Measurements from ENCODE around the gene HPSE2.

Gene HPSE2

DNA sequence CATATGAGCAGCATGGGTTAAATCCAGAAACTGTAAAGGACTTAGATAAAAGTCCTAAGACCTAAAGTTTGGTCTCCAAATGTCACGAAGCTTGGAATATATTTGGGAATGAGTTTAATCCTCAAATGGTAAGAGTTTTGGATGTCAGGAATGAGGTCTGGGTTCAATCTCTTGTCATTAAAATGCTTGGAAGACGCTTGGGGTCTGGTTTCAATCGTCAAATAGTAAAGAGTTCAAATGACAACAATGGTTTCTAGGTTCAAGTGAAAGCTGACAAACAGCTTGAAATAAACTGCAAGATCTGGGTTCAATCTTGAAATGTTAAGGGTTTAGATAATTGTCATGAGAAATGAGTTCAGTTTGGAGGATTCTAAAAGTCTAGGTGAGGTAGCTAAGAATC, 403.5 kb downstream of the HPSE2 start:
- DNase-seq, result no peak

DNA sequence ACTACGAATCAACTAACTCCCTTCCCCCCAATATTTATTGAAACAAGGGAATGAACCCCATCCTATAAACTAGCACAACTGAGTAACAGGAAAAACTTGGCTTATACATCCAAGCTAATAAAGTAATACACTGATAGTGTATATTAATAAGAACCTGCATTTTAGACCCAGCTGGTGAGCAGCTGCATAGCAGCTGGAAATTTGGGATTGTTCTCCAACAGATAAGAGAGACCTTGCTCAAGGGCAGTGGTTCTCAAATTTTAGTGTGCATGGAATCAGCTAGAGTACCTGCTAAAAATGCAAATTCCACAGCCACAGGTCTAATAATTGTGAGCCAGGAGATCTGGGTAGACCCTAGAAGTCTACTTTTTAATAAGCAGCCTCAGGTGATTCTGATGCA, 404.3 kb downstream of the HPSE2 start:
- no peak for DNase-seq

DNA sequence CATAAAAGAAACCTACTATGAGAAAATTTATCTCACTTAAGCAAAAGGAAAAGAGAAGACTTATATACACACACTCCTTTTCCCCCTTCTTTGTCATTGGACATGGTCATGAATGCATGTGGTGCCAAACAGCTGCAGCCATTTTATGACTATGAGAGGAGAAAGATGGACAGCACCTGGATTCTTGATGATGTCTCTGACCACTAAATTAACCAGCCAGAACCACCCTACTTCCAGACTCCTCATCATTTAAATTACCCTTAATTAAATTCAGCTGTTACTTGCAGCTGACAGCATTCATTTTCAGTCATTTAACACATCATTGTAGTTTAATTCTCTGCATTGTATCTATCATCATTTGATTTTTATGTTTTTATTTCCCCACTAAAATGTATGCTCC, 409.9 kb downstream of the HPSE2 start:
- no peak for DNase-seq

DNA sequence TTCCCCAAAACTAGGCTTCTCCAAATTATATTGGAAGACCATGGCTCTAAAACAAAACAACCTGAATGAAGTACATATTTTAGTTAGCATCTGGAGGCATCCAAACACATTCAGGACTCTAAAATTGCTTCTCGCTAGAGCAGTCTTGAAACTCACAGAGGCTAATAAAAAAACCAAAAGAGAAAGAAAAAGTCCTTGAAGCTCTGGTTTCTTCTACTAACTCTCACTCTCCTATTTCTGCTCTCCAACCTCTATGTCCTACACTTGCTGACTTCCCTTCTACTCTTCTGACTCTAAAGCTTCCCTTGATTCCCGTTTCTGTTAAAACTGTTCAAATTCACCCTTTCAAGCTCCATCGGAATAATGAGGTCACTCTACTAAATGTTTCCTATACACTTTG, 418.3 kb downstream of the HPSE2 start:
- DNase-seq, result no peak

DNA sequence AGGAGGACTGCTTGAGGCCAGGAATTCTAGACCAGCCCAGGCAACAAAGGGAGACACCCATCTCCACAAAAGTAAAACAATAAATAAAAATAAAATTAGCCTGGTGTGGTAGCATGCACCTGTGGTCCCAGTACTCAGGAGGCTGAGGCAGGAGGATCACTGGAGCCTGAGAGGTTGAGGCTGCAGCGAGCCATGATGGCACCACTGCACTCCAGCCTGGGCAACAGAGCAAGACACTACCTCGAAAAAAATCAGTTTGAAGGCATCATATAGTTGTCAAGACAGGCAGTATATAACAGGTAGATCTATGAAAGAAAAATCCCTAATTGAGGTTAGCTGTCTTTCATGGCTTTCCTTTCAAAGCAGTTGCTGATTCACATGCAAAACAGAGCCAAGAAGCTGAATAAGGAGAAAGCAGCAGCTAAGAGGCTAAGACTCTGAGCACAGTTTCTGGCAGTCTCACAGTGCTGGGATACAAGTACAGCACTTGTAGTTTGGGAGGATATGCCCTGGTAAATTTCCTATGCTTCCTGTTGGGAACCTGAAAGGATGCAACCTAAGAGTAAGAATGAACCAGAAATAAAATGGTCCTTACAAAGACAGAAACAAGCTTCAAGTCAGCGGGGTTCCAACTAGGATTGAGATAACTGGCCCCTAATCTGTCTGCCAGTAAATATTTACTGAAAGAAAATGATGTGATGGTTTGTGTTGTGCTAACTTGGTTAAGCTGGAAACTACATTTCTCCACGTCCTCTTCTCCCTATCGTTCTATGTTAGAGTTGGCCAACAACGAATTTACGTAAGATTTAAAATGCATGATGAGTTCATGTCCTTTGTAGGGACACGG, 420.4 kb downstream of the HPSE2 start:
- no peak for DNase-seq

DNA sequence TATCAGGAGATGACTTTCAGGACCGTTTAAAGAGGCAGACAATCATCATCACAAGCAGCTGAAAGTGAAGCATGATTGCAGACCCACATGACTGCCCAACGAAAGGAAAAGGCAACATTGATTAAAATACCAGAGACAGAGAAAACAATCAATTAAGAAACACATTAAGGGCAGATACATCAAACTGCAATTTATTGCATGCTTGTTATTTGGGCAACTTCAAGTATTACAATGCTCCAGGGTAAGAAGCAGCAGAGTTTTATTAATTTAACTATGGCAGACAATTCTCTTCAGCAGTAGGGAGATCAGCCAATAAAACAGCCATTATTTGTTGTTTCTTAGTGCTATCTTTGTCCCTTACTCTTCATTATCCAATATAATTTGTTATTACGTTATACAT, 421.2 kb downstream of the HPSE2 start:
- DNase-seq, result no peak

DNA sequence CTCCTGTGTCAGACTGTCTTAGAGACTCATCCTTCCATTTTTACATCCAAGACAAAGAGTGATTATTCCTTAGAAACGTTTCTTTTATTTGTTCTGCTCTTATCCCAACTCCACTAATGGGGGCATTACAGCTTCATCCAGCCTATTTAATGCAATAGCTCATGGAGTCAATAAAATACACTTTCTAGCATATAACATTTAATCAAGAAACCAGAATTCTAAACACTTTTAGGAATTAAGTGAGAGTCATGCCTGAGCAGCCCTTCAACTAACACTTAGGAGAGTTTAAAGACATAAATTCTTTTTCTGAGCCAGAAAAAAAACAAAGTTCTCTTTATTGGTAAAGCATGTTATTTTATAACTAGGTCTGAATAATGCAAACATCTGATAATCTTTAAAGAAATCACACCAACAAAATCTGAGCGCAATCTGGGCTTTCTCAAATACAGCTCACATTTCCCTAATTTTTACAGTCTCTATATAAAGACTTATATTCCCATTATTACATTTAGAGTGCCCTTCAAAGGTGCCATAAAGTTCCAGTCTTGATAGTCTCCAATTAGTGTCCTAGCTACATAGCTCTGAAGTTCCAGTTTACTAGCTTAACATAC, 427.3 kb downstream of the HPSE2 start:
- no peak for DNase-seq

DNA sequence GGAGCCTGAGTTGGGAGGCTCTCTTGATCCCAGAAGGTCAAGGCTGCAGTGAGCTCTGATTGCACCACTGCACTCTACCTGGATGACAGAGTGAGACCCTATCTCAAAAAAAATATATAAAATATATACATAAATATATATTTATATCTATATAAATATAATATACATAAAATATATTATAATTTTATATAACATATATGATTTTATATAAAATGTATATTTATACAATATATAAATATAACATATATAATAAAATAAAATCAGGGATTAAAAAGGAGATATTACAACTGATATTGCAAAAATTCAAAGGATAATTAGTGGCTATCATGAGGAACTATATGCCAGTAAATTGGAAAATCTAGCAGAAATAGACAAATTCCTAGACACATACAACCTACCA, 435.4 kb downstream of the HPSE2 start:
- no peak for DNase-seq

DNA sequence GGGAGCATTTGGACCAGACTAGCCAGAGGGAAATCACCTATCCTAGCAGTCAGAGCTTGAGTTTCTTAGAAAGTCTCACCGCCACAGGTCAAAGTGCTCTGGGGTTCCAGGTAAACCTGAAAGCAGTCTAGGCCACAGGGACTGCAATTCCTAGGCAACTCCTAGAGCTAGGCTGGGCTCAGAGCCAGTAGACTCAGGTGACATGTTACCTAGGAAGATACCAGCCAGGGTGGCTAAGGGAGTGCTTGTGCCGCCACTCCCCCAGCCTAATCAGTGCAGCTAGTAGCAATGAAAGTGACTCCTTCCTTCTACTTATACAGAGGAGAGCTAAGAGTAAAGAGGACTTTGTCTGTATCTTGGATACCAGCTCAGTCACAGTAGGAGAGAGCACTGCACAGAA, 440.2 kb downstream of the HPSE2 start:
- DNase-seq, result no peak

DNA sequence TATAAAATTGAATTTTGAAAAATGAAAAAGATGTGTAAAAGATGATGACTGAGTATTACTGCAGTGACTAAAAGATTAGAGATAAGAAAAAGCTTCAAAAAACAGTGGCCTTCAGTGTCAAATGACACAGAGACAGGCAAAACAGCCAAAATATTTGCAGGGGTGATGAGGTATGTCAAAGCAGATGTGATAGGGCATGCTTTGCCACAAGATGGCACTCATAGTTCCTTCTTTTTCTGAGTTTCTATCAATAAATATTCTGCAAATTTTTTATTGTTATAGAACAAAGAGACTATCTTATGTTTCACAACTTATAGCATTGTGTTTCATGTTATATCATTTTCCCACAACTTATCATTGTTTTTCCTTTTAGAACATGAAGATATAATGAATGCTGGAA, 444.8 kb downstream of the HPSE2 start:
- DNase-seq, result peak; percentile 12

DNA sequence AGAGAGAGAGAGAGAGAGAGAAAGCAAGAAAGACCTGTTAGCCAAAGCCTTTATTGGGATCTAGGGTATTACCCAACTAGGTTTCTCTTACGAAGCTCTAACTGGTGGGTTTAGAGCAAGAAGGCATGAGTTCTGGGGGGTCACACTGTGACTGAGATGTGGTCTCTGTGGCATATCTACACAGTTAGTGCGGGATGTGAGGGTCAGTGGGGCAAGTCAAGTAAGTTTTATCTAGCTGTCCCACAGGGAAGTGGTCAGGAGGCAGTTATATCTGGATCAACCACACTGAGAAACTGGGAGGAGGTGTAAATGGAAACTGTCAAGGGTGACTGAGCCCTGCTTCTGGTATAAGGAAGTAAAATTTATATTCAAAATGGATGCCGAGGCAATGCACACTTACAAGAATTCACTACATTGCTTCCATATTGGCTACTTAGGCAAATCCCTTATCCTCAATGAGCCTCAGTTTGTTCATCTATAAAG, 457.3 kb downstream of the HPSE2 start:
- DNase-seq, result no peak

DNA sequence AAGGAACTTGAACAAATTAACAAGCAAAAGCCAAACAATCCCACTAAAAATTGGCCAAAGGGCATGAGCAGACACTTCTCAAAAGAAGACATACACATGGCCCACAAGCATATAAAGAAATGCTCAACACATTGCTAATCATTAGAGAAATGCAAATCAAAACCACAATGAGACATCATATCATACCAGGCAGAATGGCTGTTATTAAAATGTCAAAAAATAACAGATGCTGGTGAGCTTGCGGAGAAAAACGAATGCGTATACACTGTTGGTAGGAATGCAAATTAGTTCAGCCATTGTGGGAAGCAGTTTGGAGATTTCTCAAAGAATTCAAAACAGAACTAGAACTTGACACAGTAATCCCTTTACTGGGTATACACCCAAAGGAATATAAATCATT, 477.2 kb downstream of the HPSE2 start:
- peak; percentile 58 for DNase-seq

DNA sequence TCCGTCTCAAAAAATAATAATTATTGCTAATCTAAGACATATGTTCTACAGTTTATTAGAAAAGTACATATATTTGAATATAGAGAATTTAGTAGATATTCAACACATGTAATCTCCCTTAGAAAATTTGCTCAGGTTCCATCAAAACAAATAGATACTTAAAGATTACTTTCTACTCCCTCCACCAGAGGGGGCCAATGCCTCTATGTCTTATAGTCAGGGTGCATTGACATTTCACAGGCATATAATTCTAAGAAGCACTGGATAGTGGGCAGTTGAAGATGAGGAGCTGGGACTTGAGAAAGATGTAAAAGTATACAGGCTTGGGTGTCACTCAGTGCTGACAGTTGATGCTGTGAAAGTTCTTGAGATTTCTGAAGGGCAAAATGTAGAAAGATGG, 487.4 kb downstream of the HPSE2 start:
- peak; percentile 33 for DNase-seq

DNA sequence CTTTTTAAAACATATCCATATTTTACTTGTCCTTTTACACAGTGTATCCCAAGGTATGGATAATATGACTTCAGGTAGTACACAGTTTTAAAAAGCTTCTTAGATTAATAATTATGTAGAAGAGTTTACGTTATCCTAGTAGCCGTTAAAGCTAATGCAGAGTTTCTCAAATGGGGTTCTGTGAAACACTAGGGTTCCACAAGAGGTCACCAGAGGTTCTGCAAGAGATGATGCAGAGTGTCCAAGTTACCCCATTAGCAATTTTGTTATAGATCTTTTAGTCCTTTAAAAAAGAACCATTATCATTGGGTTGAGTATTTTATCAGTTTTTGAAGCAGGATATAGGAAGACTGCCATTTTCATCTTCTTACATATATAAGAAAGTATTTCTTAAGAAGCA, 490.0 kb downstream of the HPSE2 start:
- DNase-seq, result no peak

DNA sequence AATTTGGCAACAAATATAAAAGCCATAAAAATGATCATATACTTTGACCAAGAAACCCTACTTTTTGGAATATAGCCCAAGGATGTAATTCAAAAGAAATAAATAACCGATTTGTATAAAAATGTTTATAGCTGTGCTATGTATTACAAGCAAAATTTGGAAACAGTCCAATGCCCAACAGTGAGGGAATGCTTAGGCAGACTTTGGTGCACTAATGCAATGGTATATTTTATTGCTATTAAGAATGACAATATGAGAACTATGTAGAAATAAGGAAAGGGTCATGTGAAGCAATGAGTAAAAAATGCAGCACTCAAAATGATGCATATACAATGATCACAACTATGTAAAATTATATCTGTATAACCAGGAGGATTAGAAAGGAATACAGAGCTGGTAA, 515.1 kb downstream of the HPSE2 start:
- no peak for DNase-seq

DNA sequence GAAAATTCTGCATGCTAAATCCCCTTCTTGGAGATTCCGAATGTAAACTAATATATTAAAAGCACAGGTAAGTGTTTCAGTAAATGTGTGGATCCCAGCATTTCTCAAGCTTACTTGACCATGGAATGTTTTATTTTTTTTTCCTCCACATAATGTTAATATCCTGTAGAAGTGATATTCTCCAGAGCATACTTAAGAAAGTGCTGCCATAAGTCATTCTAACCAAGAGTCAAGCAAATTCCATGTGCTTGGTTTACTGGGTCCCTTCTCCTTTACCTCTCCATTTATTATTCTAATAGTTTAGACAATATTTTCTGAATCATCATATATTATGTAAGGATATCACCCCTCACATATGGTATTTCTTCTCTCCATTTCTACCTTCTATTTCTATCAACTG, 522.1 kb downstream of the HPSE2 start:
- no peak for DNase-seq

DNA sequence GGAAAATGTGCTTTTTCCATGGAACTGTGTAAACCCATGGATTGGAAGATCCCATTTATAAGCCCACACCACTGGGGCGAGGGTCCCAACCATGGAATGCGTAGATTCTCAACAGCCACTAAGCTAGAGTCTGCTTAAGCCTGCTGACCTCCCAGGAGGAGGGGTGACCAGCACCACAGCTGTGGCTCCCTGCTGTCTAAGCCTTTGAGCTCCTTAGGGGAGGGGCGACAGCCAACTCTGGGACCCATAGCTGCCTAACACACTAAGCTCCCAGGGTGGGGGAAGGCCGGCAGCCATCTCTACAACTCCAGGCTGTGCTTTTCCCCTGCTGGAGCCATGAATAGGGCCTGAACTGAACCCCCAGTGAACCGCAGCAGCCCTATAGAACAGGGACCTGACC, 539.1 kb downstream of the HPSE2 start:
- no peak for DNase-seq

DNA sequence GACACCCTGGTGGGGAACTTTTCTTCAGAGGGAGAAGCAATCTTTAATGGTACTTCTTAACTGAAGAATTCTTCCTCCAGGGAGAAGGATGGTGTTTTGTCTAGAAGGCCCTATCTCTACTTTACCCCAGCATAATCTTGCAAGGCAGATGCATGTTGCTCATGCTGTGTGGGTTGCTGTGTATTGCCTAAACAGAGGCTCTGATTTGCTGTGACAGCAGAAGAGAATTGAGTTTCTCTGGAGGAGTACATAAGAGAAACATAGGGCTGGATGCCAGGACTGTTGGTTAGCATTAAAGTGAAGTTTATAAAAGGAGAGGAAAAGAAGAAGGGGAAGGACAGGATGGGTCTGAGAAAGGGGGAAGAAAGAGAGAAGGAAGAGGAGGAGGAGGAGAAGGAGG, 540.8 kb downstream of the HPSE2 start:
- DNase-seq, result no peak

DNA sequence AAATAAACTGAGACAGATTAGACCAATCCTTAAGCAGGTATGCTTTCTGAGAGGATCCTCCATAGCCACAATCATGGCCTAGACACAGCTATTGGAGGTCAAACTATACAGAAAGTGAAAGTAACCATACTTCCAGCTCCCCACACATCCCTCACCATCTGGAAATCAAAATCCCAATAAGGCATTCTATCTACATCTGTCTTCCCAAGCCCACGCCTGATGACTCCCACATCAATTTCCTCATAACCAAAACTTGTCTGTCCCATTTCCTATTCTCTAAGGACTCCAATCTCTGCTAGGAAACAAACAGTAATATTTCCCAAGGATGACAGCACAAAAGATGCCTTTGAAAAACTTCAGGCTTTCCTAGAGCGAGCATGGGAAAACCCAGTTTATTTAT, 541.6 kb downstream of the HPSE2 start:
- no peak for DNase-seq

DNA sequence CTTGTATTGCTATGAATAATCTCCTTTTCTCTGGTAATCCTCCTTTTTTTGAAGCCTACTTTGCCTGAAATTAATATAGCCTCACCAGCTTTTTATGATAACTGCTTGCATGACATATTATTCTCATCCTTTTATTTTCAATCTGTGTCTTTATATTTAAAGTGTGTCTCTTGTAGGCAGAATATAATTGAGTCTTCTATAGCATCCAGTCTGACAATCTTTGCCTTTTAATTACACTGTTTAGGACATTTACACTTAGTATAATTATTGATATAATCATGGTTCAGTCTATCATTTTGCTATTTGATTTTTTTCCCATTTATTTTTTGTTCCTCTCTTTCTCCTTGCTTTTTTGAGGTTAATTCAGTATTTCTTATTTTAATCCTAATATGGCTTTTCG, 548.0 kb downstream of the HPSE2 start:
- no peak for DNase-seq

DNA sequence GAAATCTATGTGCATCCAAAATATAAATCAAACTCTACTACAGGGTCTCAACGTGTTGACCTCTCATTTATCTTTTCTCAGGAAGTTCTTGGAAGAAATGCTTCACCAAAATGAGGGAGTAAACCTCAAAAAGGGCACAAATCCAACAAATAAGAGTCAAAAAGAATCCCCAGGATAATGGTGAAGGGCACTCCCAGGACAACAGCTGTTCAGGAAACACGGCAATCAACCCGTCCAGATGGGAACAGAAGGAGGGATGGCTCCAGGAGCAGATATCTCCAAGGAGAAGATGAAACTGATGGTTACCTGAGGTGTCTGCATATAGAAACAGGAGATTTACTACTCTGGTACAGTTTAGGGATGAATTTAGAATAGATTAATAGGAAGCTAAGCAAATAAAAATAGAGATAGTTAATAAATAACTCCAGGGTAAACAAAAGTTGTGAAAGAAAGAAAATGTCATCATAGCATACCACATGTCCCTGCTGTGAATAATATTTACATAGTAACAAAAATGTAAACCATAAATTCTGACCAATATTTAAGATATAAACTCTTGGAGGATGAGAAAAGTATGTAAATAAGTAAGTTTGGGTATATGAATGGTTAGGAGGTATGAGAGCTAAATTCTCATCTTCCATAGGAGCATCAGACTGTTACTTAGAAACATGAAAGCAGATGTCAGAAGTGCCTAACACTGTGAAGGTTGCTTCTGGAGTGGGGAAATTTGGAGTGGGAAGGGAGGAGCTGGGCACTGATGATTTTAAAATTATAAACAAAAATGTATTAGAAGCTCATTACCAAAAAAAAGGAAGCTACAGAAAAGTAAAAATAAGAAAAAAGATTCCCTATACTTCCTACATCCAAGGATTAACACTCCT, 551.4 kb downstream of the HPSE2 start:
- DNase-seq, result no peak

DNA sequence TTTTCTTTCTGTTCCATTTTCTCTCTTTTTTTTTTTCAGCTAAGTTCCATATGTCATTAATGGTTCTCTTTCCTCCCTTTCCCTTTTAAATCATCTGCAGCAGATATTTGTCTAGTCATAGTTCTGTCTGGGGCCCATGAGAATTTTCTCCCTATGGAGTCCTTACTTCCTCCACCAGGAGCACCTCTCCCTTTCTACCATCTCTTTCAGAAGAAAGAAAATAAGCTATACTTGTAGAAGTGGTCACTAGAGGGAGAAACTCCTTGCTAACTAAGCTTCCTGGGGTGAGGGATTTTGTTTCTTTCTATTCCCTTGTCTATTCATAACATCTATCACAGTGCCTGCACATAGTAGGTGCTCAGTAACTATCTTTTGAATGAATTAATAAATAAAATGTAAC, 558.8 kb downstream of the HPSE2 start:
- no peak for DNase-seq

DNA sequence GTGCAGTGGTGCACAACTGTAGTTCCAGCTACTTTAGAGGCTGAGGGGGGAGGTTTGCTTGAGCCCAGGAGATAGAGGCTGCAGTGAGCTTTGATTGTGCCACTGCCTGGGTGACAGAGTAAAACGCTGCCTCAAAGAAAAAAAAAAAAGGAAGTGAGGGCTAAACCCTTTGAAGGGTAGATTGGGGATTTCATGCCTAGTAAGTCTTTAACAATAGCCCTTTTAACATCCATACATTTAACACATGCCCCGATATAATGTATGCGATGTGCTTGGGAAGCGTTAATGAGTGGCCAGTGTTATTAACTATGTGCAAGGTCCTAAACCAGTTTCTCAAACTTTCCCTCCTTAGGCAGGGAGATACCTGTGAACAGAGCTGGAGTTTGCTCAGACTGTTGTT, 559.8 kb downstream of the HPSE2 start:
- DNase-seq, result no peak

Measured in fibroblast of skin of back (primary cell).